ENCODE data around the gene PRKCE.
"Not testable (repeated sequence)": the region's sequence is repeated elsewhere in the genome, so short reads cannot be mapped to it uniquely, and the experiment has no call there.

The PRKCE gene

DNA sequence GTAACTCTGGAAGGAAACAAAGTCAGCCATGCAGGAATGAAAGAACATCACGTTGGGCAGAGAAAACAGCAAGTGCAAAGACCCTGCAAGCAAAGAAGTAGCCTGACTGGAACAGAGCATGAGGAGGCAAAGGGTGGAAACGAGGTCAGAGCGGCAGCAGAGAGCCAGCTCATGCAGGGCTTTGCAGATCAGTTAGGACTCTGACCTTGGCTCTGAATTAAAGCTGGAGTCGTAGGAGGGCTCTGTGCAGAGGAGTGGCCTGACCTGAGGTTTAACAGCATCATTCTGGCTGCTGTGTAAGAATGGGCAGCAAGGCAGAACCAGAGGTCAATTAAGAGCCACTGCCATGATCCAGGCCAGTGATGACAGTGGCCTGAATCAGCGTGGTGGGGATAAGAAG lies 220.7 kb downstream of the PRKCE start:
- no peak for DNase-seq

DNA sequence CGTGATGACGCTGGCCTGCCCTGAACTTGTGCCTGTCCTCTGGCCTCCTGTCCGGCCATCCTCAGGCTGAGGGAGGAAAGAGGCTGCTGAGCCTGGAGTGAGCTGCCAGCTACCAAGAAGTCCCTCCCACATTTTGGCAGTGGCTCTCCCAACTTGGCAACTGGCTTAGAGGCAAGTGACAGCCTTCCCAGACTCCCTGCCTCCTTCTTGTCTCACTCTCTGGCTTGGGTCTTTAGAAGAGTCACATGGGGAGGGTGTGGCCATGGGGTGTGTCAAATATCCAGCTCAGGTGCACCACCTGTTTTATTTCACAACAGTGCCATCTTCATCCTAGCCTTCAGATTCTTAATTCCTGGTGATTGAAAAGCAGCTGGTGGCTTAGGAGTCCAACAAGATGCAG lies 222.9 kb downstream of the PRKCE start:
- DNase-seq: no peak

DNA sequence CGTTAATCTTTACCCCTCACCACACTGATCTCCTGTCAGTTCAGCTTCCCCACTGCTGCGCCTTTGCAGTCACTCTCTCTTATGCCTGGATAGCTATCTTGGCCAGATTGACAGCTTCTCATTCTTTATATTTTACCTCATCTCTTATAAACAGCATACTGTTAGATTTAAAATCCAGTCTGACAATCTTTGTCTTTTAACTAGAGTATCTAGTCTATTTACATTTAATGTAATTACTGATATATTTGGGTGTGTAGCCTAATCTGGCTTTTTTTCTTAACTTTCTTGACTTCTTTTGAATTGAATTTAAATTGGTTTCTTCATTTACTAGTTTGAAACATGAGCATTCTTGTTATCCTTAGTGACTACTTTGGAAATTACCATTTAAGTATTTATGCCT lies 225.1 kb downstream of the PRKCE start:
- DNase-seq: no peak

GRCh38 chr2:45879406-45879805 lies 227.9 kb downstream of the PRKCE start:
- DNase-seq: no peak

- no peak for DNase-seq
These were observed 228.5 kb downstream of the PRKCE start for GRCh38 chr2:45879936-45880335.

GRCh38 chr2:45881970-45882581 lies 230.6 kb downstream of the PRKCE start:
- no peak for DNase-seq

DNA sequence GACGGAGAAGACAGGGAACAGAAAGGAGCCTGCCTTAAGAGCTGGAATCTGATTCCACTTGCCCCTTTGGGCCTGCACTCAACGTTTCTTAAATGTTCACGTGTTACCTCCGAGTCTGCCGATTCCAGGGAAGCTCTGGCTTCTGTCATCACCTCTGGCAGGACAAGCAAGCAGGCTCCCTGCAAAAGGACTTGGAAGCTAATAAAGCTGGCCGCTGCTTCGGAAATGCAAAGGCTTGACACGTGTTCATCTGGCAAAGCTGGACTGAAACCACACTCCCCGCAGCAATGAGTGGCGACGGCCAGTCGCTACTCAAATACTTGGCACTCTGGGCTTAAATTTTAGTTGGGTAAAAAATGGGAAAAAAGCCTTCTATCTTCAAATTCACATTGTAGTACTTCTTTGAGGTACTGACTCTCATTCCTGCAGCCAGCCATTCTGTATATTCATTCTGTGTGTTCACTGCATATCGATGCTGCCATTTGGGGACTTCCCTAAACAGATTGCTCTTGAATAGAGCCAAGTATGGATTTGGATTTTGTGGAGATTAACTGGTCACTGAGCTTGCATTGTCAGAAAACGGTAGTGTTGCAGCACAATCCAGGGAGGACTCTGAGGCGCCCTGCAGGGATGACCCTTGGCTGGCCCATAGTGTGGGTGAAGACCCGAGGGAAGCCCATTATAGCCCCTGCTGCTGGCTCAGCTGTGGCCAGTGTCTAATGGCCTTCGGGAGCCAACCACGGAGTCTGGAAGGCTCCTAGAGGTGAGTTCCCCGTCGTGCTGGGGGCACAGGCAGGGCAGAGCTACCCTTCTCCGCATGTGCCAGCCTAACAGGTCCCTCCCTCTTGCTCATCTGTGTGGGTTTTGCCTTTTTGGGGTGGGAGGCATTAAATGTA lies 231.5 kb downstream of the PRKCE start:
- DNase-seq: no peak

GRCh38 chr2:45883603-45884000 lies 232.1 kb downstream of the PRKCE start:
- DNase-seq: no peak

DNA sequence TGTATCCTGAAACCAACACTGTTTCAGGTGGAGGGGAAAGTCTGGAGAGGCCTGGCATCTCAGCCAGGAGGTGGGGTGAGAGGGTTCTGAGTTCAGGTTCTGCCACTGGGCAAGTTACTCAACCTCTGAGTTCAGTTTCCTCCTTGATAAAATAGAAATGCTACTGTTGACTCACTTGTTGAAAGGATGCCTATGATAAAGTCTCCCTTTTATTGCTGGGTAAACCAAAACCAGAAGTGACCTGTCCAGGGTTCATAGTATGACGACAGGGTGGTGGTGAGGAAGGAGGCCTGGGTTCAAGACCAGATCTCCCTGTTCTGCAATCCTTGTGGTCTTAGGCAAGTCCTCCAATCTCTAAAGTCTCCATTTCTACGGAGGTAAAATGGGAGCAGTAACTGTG lies 232.7 kb downstream of the PRKCE start:
- DNase-seq: no peak

DNA sequence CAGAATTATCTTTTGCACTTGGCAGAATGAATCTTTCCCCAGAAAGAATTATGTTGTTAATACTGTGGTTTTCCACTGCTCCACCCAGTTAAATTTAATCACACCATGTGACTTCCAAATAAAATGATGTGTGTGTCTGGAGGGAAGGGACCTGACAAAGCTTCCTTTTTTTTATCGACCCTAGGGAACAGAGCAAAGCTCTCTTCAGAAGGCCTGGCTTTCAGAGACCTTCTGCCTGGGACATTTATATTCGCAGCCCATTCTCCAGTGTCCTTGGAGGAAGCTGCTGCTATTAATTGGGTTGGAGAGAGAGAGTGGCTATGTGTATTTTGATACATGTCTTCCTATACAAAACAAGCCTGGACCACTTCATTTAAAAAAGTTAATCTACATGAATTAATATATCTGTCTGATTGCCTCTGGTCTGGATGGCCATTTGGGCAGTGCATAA lies 233.7 kb downstream of the PRKCE start:
- DNase-seq: no peak

DNA sequence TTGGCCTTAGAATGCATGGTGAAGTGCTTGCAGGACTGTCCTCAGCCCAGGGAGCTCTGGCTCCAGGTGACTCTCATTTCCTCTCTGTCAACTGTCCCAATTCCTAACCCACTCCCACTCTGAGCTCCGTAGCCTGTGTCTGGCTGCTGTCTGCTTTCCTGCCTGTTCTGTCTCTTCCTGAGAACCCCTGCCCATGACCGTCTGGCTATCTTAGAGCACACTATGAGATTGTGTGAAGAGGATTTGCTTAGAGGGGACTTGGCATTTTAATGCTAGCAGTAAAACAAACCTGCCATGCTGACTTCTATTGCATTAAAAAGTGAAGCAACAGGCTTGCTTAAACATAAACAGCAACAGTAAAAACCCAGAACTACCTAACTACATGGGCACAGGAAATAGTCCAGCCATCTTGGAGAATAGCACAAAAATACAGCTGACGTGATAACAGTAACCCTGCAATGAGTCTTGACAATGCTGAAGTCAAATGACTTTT lies 234.7 kb downstream of the PRKCE start:
- no peak for DNase-seq

- no peak for DNase-seq
These were observed 236.7 kb downstream of the PRKCE start for GRCh38 chr2:45888167-45888566.

DNA sequence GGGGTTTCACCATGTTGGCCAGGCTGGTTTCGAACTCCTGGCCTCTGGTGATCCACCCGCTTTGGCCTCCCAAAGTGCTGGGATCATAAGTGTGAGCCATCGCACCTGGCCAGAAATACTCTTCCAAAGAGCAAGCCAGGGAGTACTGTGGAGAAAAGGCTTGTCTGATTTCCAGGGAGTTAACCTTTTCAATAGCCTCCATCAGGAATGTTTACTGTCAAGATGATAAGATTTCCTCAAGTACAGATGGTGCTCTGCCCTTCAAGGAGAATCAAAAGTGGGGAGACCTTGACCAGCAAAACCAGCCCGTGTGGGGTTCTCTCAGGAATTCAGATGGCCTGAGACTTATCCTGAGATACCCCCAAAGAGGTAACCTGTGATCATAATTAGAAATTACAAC lies 237.2 kb downstream of the PRKCE start:
- DNase-seq: no peak

DNA sequence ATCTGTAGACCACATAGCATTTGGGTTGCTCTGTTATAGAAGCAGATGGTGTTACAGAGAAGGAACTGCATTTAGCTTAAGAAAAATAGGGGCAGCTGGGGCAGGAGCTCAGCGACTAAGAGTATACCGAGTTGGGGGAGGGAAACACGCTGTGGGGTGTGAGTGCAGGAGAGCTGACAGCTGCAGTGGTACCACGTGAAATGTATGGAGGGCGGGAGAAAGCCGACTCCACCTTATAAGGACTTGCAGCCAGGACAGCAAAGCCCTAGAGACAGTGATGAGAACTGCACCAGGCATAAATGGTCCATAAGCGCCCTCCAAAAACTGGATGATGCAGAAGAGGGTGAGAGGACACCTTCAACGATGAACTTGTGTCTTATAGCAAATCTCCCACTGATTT lies 237.6 kb downstream of the PRKCE start:
- DNase-seq: no peak

DNA sequence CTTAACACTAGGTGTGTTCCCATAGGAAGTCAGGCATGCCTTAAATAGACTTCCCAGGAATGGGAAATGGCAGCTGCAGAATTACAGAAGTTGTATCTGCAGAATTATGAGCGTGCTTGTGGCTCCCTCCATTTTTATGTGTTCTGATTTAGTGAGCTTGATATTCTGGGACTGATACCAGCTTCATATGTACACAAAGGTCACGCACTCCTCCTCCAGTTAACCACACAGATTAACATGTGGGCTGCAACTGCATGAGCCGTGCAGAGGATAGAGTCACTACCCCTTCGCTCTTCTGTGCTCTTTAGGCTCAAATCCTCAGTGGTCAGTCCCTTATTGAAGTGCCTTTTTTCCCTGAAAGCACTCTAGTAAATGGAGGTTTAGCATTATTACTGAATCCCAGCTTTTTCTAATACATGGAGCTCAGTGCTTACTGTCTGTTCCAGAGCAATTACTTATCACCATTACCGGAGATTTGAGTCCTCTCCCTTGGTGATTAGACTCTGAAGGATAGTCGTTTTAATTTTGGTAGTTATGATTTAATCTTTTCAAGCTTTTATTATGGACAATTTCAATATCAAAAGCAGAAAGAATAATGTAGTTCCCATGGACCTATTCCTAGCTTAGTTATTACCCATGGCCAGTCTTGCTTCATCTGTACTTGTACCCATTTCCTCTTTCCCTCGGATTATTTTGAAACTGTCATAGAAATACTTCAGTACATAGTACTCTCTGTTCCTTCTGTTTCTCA lies 238.3 kb downstream of the PRKCE start:
- DNase-seq: no peak

GRCh38 chr2:45890371-45890646 lies 238.8 kb downstream of the PRKCE start:
- DNase-seq: not testable (repeated sequence)

DNA sequence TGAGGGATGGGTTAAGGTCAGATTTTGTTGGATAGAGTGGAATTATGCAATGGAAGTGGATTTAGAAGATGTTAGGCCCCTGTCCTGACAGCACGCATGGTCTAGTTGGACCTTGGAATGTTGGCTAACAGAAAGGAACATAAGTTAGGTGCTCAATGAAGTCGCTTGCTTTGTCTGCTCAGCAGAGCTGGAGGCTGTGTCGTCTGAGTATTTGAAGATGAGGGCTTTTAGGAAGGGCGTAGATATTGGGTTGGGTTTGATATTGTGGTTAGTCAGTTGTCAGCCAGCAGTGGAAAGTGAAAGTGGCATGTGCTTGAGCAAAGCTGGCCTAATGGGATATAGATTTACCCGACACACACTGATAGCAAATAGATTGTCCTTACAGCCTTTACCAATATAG lies 239.3 kb downstream of the PRKCE start:
- DNase-seq: no peak

GRCh38 chr2:45891719-45892424 lies 240.4 kb downstream of the PRKCE start:
- DNase-seq: no peak

- DNase-seq: no peak
These were observed 240.9 kb downstream of the PRKCE start for GRCh38 chr2:45892425-45892745.

GRCh38 chr2:45892757-45893156 lies 241.3 kb downstream of the PRKCE start:
- peak; percentile 25 for DNase-seq

GRCh38 chr2:45894211-45894610 lies 242.7 kb downstream of the PRKCE start:
- DNase-seq: no peak

DNA sequence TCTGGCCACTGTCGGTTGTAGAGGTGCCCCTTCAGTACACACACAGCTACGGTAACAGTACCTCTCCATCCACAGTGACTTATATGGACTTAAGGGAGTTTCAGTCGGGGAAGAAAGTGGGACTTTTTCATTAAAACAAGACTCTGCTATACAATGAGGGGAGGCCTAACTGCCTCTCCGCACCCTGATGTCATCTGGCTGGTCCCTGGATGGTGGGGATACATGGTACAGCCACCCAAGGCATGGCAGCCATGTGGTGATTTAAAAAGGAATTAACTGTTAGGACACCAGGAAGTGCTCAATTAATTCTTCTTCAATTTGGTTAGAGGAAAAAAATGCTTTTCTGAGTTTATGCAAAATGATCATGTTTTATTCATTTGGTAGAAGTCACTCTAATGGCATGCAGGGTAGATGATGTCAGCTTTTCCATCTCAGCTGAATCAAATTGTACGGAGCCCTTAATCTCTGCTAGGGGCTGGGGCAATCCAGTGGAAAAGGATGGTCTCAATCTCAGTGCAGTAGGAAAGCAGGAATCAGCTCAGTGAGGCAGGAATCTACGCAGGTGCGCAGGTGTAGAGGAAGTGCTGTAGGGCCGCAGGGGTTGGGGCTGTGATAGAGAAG lies 243.9 kb downstream of the PRKCE start:
- DNase-seq: no peak

- DNase-seq: no peak
These were observed 244.8 kb downstream of the PRKCE start for GRCh38 chr2:45896311-45896710.

Measured in NCI-H226 (cell line).